ENCODE measurements around the gene PTPRG. TPM values are rescaled to one million over a fixed set of nuclear protein-coding genes. Genes with fewer than 3 reads are reported as not detected.

The PTPRG gene
- total and polyA plus RNA-seq, 2 of the 13 experiments (the other 11 are each of a cell fraction or from before 2014, with no cell fraction given), result 8.0 to 25.3 TPM

- TF ChIP-seq GLI4 (CRISPR knock-in tag; IDR thresholded peaks at IDR 0.05; ENCODE audit: borderline replicate concordance), result no peak
- TF ChIP-seq DR1 (CRISPR knock-in tag; IDR thresholded peaks at IDR 0.05), result peak; percentile 21; the same call in 1 of the 2 replicates
- peak; percentile 70; the same call in 1 of the 2 replicates for TF ChIP-seq FOXP4 (CRISPR knock-in tag; IDR thresholded peaks at IDR 0.05)
- TF ChIP-seq ZKSCAN5 (CRISPR knock-in tag; IDR thresholded peaks at IDR 0.05), result no peak
- TF ChIP-seq ZNF430 (CRISPR knock-in tag; IDR thresholded peaks at IDR 0.05), result 0 out of 2 replicates have a peak, but pooled peaks have one; percentile 35
- TF ChIP-seq ATF1 (CRISPR knock-in tag; IDR thresholded peaks at IDR 0.05), result no peak
- no peak for TF ChIP-seq JDP2 (CRISPR knock-in tag; IDR thresholded peaks at IDR 0.05; ENCODE audit: borderline replicate concordance)
- no peak; the same call in 1 of the 2 replicates for TF ChIP-seq ZNF574 (CRISPR knock-in tag; IDR thresholded peaks at IDR 0.05)
- TF ChIP-seq SNAPC2 (CRISPR knock-in tag; IDR thresholded peaks at IDR 0.05), result no peak
- TF ChIP-seq ZNF337 (CRISPR knock-in tag; IDR thresholded peaks at IDR 0.05; ENCODE audit: borderline replicate concordance, low read depth), result no peak
- TF ChIP-seq SKI (IDR thresholded peaks at IDR 0.05; ENCODE audit: partially characterized antibody), result peak; percentile 11
- TF ChIP-seq SALL2 (CRISPR knock-in tag; IDR thresholded peaks at IDR 0.05), result no peak
- TF ChIP-seq ZBTB2 (CRISPR knock-in tag; IDR thresholded peaks at IDR 0.05; ENCODE audit: low read depth), result 0 out of 2 replicates have a peak, but pooled peaks have one; percentile 25
- TF ChIP-seq REPIN1 (CRISPR knock-in tag; IDR thresholded peaks at IDR 0.05; ENCODE audit: borderline replicate concordance, low read depth), result no peak
- peak; percentile 71 for TF ChIP-seq PHF8 (CRISPR knock-in tag; IDR thresholded peaks at IDR 0.05)
- peak; percentile 45; the same call in 1 of the 2 replicates for TF ChIP-seq POLR2AphosphoS5 (IDR thresholded peaks at IDR 0.05; ENCODE audit: low read depth, low read length)
- TF ChIP-seq THAP9 (CRISPR knock-in tag; IDR thresholded peaks at IDR 0.05; ENCODE audit: borderline replicate concordance), result peak; percentile 56; the same call in 1 of the 2 replicates
- TF ChIP-seq ZNF432 (CRISPR knock-in tag; IDR thresholded peaks at IDR 0.05; ENCODE audit: borderline replicate concordance), result no peak
Observed at GRCh38 chr3:61560517-61561373, 626 bp upstream of the PTPRG start (continued).

Measured in HepG2 (cell line).